Lower leg skin (tissue), 3 donors: ENCODE measurements around the gene SMC1B.

Experiments
- CTCF ChIP-seq, 3 donors: fragments of 450-650 bp; IDR thresholded peaks; one replicate each; pipeline ENCODE4 v1.5.1; 2016; ENCODE audit warnings: antibody characterized with exemption in 3 of 3, mild to moderate bottlenecking in 3 of 3, moderate library complexity in 2 of 3
- POLR2A ChIP-seq, 2 donors: fragments of 450-650 bp; IDR thresholded peaks; one replicate each; pipeline ENCODE4 v1.6.1; 2016 to 2017; ENCODE audit warnings: antibody characterized with exemption in 2 of 2, mild to moderate bottlenecking in 1 of 2, moderate library complexity in 1 of 2

DNA sequence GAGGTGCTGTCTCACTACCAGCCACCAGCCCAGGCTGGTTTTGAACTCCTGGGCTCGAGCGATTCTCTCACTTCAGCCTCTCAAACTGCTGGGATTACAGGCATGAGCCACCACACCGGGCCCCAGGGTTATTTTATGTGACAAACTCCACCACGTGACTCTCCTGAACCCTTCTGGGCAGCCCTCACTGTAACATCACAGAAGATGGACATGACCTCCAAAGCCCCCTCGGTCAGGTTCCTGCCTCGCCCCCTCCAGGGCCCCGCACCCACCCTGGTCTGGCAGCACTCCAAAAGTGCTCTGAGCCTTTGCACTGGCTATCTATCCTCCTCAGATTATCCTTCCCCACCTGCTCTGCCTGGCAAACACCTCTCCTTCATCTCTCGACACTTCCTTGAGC is 43.4 kb upstream of the SMC1B start:
- TF ChIP-seq POLR2A (IDR thresholded peaks at IDR 0.05) (no peak), CTCF (IDR thresholded peaks at IDR 0.05) (no peak)
